ENCODE measurements around the gene RCC2. TPM values are rescaled to one million over a fixed set of nuclear protein-coding genes. Genes with fewer than 3 reads are reported as not detected.

The RCC2 gene
- polyA plus RNA-seq, 4 donors: 95.9 to 98.8 (median 97.9) TPM

- no peak for DNase-seq (ENCODE audit: low read depth in 4 of 4, low spot score in 3 of 4)
These were observed 8.1 kb upstream of the RCC2 start for GRCh38 chr1:17447501-17447992.

DNA sequence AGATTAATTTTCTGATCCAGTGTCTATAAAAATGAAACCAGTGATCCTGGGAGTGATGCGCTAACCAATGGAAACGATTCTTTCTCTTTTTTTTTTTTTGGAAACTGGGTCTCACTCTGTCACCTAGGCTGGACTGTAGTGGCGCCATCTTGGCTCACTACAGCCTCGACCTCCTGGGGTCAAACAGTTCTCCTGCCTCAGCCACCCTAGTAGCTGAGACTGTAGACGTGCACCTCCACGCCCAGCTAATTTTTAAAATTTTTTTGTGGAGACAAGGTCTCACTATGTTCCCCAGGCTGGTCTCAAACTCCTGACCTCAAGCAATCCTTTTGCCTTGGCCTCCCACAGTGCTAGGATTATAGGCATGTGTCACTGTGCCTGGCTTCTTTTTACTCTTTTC is 3.4 kb upstream of the RCC2 start:
- DNase-seq (ENCODE audit: low read depth in 4 of 4, low spot score in 3 of 4): no peak

DNA sequence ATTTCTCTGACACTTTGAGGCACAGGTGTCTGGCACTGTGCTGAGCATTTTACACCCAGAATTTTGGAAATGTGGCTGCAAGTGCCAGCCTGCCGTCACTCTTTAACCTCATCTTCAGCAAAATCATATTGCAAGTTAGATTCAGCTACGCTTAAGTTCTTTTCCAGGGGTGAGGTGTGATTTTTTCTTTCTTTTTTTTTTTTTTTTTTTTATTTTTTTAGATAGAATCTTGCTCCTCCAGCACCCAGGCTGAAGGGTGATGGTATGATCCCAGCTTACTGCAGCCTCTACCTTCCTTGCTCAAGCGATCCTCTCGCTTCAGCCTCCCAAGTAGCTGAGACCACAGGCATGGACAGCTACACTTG is 2.5 kb upstream of the RCC2 start:
- DNase-seq (ENCODE audit: low read depth in 4 of 4, low spot score in 3 of 4): no peak

GRCh38 chr1:17441265-17441992 is 2.0 kb upstream of the RCC2 start:
- DNase-seq (ENCODE audit: low read depth in 4 of 4, low spot score in 3 of 4): no peak

DNA sequence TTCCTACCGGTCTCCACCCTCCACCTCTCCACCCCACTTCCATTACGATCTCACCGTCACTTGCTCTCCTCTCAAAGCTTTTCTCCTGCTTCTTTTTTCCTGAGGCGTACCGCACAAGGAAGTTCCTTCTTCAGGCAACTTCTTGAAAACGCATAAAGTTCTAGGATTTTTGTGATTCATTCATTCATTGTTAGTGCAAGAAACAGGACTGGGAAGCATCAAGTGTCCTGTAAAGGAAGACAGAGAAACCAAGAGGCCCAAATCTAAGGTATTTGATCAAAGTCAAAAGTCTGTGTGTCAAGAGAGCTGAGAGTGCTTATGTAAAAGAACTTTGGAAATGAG is 1.3 kb upstream of the RCC2 start:
- no peak for DNase-seq (ENCODE audit: low read depth in 4 of 4, low spot score in 3 of 4)

DNA sequence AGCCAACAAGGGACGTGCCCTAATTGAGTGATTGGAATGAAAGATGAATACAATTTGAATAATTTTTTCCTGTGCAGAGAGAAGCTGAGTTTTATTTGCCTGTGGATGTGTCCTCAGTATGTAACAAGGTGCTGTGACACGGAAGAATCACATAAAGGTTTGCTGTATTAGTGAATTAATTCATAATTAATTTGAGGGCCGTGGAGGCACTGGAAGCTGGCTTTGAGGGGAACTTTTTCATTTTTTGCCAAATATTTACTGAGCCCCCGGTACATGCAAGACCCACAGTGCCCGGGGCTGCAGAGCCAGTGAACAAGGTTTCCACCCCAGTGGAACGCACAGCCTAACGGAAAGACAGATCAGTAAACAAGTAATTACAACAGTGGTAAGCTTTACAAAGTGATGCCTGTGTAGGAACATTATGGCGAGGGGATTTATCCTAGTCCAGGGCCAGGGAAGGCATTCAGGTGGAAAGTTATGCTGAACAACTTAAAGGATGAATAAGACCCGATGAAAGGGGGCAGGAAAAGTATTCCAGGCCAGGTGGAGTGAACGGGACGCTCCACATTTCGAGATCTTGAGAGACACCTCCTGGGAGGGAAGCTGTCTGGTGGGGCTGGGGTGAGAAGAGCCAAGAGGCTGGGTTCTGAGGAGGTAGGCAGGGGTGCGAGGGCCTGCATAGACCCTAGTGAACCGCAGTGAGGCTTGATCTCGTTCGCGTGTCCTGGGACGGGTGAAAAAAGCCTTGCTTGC is 773 bp upstream of the RCC2 start:
- no peak for DNase-seq (ENCODE audit: low read depth in 4 of 4, low spot score in 3 of 4)

DNA sequence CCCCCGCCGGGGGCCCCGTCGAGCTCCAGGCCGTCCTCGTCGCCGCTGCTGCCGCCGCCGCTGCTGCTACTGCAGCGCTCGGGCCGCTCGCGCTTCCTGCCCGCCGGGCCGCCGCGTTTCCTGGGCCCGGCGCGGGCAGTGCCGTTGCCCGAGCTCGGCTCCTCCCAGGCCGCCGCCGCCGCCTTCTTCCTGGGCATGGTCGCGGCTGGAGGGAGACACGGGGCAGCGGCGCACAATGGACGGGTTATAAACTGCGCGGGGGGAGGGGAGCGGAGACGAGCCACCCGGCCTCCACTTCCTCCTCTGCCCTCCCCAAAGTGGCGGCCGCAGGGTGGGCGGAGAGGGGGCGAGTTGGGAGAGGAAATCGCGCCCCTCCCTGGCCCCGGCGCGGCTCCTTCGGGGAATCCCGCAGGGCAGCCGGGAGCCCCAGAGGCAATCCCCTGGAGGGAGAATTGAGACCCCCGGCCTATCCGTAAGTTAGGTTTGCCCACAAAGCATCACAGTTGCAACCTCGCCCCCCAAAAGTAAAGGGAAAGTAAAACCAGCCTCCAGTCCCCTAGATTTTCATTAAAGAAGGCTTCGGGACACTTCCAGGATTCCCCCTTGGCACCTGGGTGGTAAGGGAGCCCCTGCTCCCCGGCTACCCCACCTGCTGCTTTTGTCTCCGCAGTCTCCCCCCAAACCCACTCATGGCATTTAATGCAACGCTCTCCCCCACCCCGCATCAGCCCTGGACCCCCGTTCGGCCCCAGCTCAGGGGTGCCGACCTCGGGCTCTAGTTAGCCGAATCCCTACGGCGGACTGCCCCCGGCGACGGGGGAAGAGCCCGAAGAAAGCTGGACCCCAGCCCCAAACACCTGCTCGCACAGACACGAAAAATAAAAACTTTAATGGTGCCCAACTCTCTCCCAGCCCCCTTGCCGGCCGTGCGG is 893 bp downstream of the RCC2 start:
- DNase-seq (ENCODE audit: low read depth in 4 of 4, low spot score in 3 of 4): no peak

- no peak for DNase-seq (ENCODE audit: low read depth in 4 of 4, low spot score in 3 of 4)
These were observed 1.7 kb downstream of the RCC2 start for GRCh38 chr1:17437580-17438317.

DNA sequence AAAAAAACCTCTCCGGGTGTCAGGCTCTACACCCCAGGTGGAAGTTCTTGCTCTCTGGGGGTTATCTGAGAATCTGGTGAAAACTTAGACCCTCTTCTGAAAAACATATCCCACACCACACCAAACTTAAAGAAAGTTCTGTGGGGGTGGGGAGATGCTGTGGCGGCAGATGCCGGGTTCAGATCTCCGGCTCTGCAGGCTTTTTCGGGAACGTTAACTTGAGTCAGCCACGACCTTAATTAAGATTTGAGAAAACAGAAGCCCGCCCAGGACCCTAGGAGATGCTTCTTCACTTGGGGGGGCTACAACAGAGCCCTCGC is 2.3 kb downstream of the RCC2 start:
- DNase-seq (ENCODE audit: low read depth in 4 of 4, low spot score in 3 of 4): no peak

GRCh38 chr1:17436380-17437174 is 2.9 kb downstream of the RCC2 start:
- no peak for DNase-seq (ENCODE audit: low read depth in 4 of 4, low spot score in 3 of 4)

GRCh38 chr1:17434601-17435000 is 4.9 kb downstream of the RCC2 start:
- DNase-seq (ENCODE audit: low read depth in 4 of 4, low spot score in 3 of 4): no peak

GRCh38 chr1:17434016-17434415 is 5.5 kb downstream of the RCC2 start:
- DNase-seq (ENCODE audit: low read depth in 4 of 4, low spot score in 3 of 4): no peak

GRCh38 chr1:17433261-17433660 is 6.2 kb downstream of the RCC2 start:
- DNase-seq (ENCODE audit: low read depth in 4 of 4, low spot score in 3 of 4): no peak

- DNase-seq (ENCODE audit: low read depth in 4 of 4, low spot score in 3 of 4): no peak
These were observed 7.1 kb downstream of the RCC2 start for GRCh38 chr1:17432412-17432811.

GRCh38 chr1:17429183-17429582 is 10.3 kb downstream of the RCC2 start:
- DNase-seq (ENCODE audit: low read depth in 4 of 4, low spot score in 3 of 4): no peak

- no peak for DNase-seq (ENCODE audit: low read depth in 4 of 4, low spot score in 3 of 4)
These were observed 11.5 kb downstream of the RCC2 start for GRCh38 chr1:17427696-17428660.

DNA sequence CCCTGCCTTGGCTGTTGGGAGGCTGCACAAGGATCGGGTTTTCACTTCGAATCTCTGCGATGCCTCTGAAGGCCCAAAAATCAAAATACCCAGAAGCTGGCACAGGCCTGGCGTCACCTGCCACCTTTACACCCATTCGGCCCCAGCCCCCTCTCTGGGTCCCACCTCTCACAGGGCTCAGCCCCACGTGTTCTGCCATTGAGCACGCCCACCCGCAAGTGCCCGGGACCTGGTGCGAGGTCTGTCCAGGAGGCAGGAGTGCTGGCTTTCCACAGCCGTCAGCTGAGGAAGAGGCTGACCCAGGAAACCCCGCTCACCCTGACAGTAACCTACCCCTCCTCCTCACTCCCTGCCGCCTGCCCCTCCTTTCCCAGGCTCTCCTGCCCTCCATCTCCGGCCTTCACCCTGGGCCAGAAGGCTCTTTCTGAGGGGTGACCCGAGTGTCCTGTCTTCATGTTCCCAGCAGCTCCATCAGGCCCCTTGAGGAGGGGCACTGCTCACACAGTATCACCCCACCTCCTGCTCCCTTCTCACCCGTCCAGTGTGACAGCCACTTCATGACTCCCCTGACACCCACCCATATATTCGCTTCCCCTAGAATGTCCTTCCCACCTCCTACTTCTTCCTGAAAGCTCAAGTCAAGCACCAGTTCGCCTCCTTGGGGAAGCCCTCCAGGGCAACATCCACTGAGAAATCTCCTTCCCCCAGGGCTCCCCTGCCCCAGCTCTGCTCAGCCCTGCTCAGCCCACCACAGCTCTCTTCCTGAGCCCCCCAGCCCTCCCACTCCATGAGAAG is 13.5 kb downstream of the RCC2 start:
- no peak for DNase-seq (ENCODE audit: low read depth in 4 of 4, low spot score in 3 of 4)

- no peak for DNase-seq (ENCODE audit: low read depth in 4 of 4, low spot score in 3 of 4)
These were observed 15.7 kb downstream of the RCC2 start for GRCh38 chr1:17423781-17424245.

All from right renal pelvis (tissue), 4 donors.